ENCODE measurements around the gene TSPAN32. TPM values are rescaled to one million over a fixed set of nuclear protein-coding genes. Genes with fewer than 3 reads are reported as not detected.

TSPAN32 gene
- total and polyA plus RNA-seq, 2 donors (not counting 3 experiments of a cell fraction or from before 2014, with no cell fraction given): not detected

DNA sequence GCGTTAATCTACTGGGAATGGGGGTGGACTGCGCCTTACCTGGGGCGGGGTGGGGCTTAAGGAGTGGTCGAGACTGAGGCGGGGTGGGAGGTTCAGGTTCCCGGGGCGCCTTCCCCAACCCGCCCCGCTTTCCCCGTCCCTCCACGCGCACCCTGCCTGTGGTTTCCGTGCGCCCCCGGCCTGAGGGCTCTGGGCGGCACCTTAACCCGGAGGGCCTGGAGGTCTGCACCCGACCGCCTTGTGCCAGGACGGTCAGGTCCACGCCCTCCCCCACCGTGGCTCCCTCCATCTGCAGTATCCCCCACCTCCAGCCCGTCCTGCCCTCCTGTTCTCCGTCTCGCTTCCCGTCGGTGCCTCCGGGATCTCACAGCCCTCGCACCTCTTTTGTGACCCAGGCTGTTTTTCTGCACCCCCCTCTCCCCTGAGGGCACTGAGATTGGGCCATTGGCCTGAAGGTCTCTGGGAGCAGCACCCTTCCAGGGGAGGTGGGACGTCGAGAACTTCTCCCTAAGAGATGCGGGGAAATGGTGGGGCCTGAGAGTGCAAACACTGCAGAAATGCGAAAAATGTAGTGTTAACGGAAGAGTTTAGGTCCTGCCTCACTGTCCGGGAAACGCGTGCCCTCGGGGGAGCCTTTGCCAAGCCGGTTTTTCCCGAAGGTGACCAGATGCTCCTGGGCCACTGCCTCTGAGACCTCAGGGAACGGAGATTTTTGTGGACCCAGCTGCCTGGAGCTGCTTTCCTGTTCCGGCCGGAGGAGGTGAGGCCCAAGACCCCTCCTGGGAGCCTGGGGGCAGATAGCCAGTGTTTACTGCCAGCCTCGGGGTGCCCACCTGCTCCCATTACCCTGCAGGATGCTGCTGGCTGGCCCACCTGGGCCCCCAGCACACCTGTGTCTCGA lies 30.2 kb upstream of the TSPAN32 start:
- BruUV-seq (replicated peaks): no TSS peak
- POLR2A ChIA-PET: no interaction called here
- DNase-seq (ENCODE audit: low read depth, low spot score): no peak
- no peak for TF ChIP-seq MYC (IDR thresholded peaks at IDR 0.05; ENCODE audit: low read depth, low read length)
- TF ChIP-seq, protein P1, sequence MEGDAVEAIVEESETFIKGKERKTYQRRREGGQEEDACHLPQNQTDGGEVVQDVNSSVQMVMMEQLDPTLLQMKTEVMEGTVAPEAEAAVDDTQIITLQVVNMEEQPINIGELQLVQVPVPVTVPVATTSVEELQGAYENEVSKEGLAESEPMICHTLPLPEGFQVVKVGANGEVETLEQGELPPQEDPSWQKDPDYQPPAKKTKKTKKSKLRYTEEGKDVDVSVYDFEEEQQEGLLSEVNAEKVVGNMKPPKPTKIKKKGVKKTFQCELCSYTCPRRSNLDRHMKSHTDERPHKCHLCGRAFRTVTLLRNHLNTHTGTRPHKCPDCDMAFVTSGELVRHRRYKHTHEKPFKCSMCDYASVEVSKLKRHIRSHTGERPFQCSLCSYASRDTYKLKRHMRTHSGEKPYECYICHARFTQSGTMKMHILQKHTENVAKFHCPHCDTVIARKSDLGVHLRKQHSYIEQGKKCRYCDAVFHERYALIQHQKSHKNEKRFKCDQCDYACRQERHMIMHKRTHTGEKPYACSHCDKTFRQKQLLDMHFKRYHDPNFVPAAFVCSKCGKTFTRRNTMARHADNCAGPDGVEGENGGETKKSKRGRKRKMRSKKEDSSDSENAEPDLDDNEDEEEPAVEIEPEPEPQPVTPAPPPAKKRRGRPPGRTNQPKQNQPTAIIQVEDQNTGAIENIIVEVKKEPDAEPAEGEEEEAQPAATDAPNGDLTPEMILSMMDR (IDR thresholded peaks at IDR 0.05; ENCODE audit: extremely low read depth in 1 of 2, insufficient read depth in 1 of 2, low read depth in 1 of 2, low read length in 2 of 2): no peak
- TF ChIP-seq GATA2 (IDR thresholded peaks at IDR 0.05; ENCODE audit: insufficient read depth, insufficient read length, low read depth, low read length): no peak
- no peak for TF ChIP-seq JUN (IDR thresholded peaks at IDR 0.05; ENCODE audit: borderline replicate concordance, insufficient read depth, insufficient read length, low read depth)
- TF ChIP-seq POLR2AphosphoS5 (IDR thresholded peaks at IDR 0.05; ENCODE audit: insufficient read depth, low read depth, low read length): no peak
- TF ChIP-seq, protein P2, sequence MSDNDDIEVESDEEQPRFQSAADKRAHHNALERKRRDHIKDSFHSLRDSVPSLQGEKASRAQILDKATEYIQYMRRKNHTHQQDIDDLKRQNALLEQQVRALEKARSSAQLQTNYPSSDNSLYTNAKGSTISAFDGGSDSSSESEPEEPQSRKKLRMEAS (IDR thresholded peaks at IDR 0.05; ENCODE audit: insufficient read depth, insufficient read length): no peak
- no peak for TF ChIP-seq EZH2 (IDR thresholded peaks at IDR 0.05; ENCODE audit: borderline replicate concordance, low read depth, low read length, severe bottlenecking)
- TF ChIP-seq POLR2A (IDR thresholded peaks at IDR 0.05; ENCODE audit: low read depth, low read length): no peak
- Histone ChIP-seq H3K36me3 (ENCODE audit: control insufficient read depth in 2 of 2, extremely low read depth in 1 of 2, insufficient read depth in 2 of 2, low read length in 2 of 2) (no peaks in the 10 kb centered on the region), H3K27ac (ENCODE audit: insufficient read depth, low read depth, low read length) (no peak overlapping the region), H3K4me3 (replicated peaks in 1 of 3; ENCODE audit: insufficient read depth in 1 of 3, low read depth in 1 of 3, low read length in 3 of 3) (no peak overlapping the region), H3K9ac (replicated peaks; ENCODE audit: extremely low read depth, insufficient read depth, low read length) (no peak overlapping the region), H3K9me3 (replicated peaks; ENCODE audit: control insufficient read depth, insufficient read depth, low read length) (no peaks in the 10 kb centered on the region), H3K4me1 (ENCODE audit: control insufficient read depth, extremely low read depth, insufficient read depth, low read length) (no peaks in the 10 kb centered on the region), H3K4me2 (ENCODE audit: insufficient read depth, low read length) (no peak overlapping the region), H2AFZ (ENCODE audit: low read depth, low read length) (no peak overlapping the region), H3K27me3 (ENCODE audit: control insufficient read depth in 2 of 2, insufficient read depth in 2 of 2, low read length in 2 of 2) (peaks cover 32 to 37% of the 10 kb centered on the region in 2 experiments), H3K79me2 (ENCODE audit: control insufficient read depth, insufficient read depth, low read length) (no peaks in the 10 kb centered on the region), H3K9me1 (replicated peaks; ENCODE audit: control insufficient read depth, extremely low read depth, insufficient read depth, low read length) (no peaks in the 10 kb centered on the region), H4K20me1 (replicated peaks; ENCODE audit: control insufficient read depth, extremely low read depth, insufficient read depth, low read length) (no peaks in the 10 kb centered on the region)
- intact Hi-C loops (cut with micrococcal nuclease) (no loop called here), dilution Hi-C loops (cut with MboI; ENCODE audit: extremely low pct_ligation_motif_present, low sequenced_read_pairs) (no loop called here)
- FAIRE-seq: no peak
- CTCF ChIA-PET: no interaction called here

Measured in endothelial cell of umbilical vein (primary cell).